Smooth muscle cell (in vitro differentiated cells): ENCODE results near the gene LGALS3. TPM values are rescaled to one million over a fixed set of nuclear protein-coding genes. Genes with fewer than 3 reads are reported as not detected.

Source experiments
- DNase-seq: peaks from one replicate; lab custom pipeline; 2025; ENCODE audit not compliant: unreplicated experiment; lab: John Stamatoyannopoulos, UW
- H2AFZ ChIP-seq: fragments of 200-600 bp; sonication (generic); 2 replicates; pipeline ENCODE4 v1.6.0; 2016; ENCODE audit warnings: antibody characterized with exemption, low read depth, mild to moderate bottlenecking
- H3F3A ChIP-seq: fragments of 200-600 bp; sonication (generic); 2 replicates; pipeline ENCODE4 v1.6.0; 2017; ENCODE audit warnings: antibody characterized with exemption, low read depth
- H3K27ac ChIP-seq: fragments of 200-600 bp; sonication (generic); 2 replicates; pipeline ENCODE4 v1.5.1; 2016; ENCODE audit warnings: low read depth, mild to moderate bottlenecking
- H3K27me3 ChIP-seq: fragments of 200-600 bp; sonication (generic); 2 replicates; pipeline ENCODE4 v1.6.1; 2016; ENCODE audit warnings: low read depth, mild to moderate bottlenecking
- H3K36me3 ChIP-seq: fragments of 200-600 bp; sonication (generic); 2 replicates; pipeline ENCODE4 v1.5.1; 2016; ENCODE audit warnings: low read depth
- H3K4me1 ChIP-seq: fragments of 200-600 bp; sonication (generic); 2 replicates; pipeline ENCODE4 v1.5.1; 2016; ENCODE audit warnings: low read depth
- H3K4me2 ChIP-seq: fragments of 200-600 bp; sonication (generic); 2 replicates; pipeline ENCODE4 v1.6.0; 2016; ENCODE audit warnings: mild to moderate bottlenecking
- H3K4me3 ChIP-seq: fragments of 200-600 bp; sonication (generic); 2 replicates; pipeline ENCODE4 v1.5.1; 2016; ENCODE audit warnings: mild to moderate bottlenecking
- H3K79me2 ChIP-seq: fragments of 200-600 bp; sonication (generic); 2 replicates; pipeline ENCODE4 v1.6.0; 2016; ENCODE audit warnings: low read depth, mild to moderate bottlenecking
- H3K9ac ChIP-seq: fragments of 200-600 bp; sonication (generic); 2 replicates; pipeline ENCODE4 v1.6.0; 2016; ENCODE audit warnings: low read depth
- H3K9me3 ChIP-seq: fragments of 200-600 bp; sonication (generic); replicated peaks from 2 replicates; pipeline ENCODE4 v1.5.1; 2016; ENCODE audit warnings: low read depth
- H4K20me1 ChIP-seq: fragments of 200-600 bp; sonication (generic); 2 replicates; pipeline ENCODE4 v1.6.0; 2016; ENCODE audit warnings: low read depth
- WGBS: methylation state at CpG from one replicate; pipeline ENCODE4 v1.1.7; 2016; ENCODE audit warnings: low lambda C conversion rate; 5-methylcytosine and 5-hydroxymethylcytosine counted together
- polyA plus RNA-seq: library from polyadenylated mRNA; unstranded; fragments of >200 nt; fragmentation: Nextera tagmentation; extraction: Ambion mirVana; gene quantifications from 2 replicates; pipeline ENCODE4 v1.2.1, GENCODE V29; 2016
- total RNA-seq: library from RNA; depleted of rRNA; stranded (reverse); fragments of >200 nt; gene quantifications from 2 replicates; pipeline ENCODE4 v1.2.3, GENCODE V29; 2014
- TF ChIP-seq, protein P1 (sequence below): fragments of 200-600 bp; sonication (generic); IDR thresholded peaks from 2 replicates; pipeline ENCODE4 v1.5.1; 2017; ENCODE audit warnings: borderline replicate concordance, mild to moderate bottlenecking, antibody characterized with exemption; ENCODE audit not compliant: insufficient read depth, poor library complexity, severe bottlenecking

The LGALS3 gene
- total and polyA plus RNA-seq, 2 experiments from 2014 or later: 170 to 201 TPM

- peak overlapping the region; percentile 84 for H3K9ac ChIP-seq
- H3F3A ChIP-seq: peaks cover 28% of the 10 kb centered on the region
- no peak for DNase-seq
- WGBS: 3% methylated on average over 7 of the region's 7 CpGs
- H3K4me3 ChIP-seq: no peak overlapping the region
- H3K4me1 ChIP-seq: peaks cover 24% of the 10 kb centered on the region
- H2AFZ ChIP-seq: no peak overlapping the region
- H3K9me3 ChIP-seq: no peaks in the 10 kb centered on the region
- H3K27me3 ChIP-seq: no peaks in the 10 kb centered on the region
- H3K27ac ChIP-seq: peak overlapping the region; percentile 98
- TF ChIP-seq, protein P1, sequence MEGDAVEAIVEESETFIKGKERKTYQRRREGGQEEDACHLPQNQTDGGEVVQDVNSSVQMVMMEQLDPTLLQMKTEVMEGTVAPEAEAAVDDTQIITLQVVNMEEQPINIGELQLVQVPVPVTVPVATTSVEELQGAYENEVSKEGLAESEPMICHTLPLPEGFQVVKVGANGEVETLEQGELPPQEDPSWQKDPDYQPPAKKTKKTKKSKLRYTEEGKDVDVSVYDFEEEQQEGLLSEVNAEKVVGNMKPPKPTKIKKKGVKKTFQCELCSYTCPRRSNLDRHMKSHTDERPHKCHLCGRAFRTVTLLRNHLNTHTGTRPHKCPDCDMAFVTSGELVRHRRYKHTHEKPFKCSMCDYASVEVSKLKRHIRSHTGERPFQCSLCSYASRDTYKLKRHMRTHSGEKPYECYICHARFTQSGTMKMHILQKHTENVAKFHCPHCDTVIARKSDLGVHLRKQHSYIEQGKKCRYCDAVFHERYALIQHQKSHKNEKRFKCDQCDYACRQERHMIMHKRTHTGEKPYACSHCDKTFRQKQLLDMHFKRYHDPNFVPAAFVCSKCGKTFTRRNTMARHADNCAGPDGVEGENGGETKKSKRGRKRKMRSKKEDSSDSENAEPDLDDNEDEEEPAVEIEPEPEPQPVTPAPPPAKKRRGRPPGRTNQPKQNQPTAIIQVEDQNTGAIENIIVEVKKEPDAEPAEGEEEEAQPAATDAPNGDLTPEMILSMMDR: no peak
- H3K79me2 ChIP-seq: no peaks in the 10 kb centered on the region
- peak overlapping the region; percentile 67 for H3K4me2 ChIP-seq
- H3K36me3 ChIP-seq: no peaks in the 10 kb centered on the region
- no peaks in the 10 kb centered on the region for H4K20me1 ChIP-seq
These were observed 26.9 kb upstream of the LGALS3 start for GRCh38 chr14:55102141-55102621.

DNA sequence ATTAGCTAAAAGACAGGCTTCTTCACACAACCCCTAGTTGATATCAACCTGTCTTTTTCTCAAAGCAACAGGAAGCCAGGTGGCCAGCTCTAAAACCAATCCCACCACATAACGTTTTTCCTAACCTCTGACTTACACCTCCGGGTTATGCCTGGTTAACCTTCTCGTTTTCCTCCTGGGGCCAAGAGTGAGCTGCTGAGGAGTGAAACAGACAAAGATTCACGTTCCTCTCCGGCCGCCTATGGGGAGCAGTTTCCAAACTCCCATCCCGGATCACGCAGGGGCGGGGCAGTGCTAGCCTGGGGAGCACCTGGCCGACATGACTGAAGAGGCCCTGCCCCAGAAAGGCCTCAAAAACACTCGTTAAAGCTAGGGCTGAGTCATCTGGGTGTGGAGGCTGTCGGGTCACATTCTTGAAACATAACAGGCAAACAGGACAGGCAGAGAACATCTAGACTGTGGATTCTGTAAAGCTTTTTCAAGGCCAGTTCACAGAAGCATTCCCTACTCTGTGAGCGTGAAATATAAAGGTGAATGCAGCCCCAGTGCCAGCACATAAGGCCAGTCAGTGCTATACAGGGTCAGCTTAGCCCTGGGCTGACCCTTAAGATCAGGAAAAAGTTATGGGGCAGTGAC, 25.9 kb upstream of the LGALS3 start:
- Histone ChIP-seq H3K27me3 (no peaks in the 10 kb centered on the region), H3K9me3 (no peaks in the 10 kb centered on the region), H3K4me2 (peak overlapping the region; percentile 67), H3K27ac (peak overlapping the region; percentile 98), H3K36me3 (no peaks in the 10 kb centered on the region), H3K79me2 (no peaks in the 10 kb centered on the region), H3K9ac (peak overlapping the region; percentile 84), H2AFZ (peak overlapping the region; percentile 51), H3K4me1 (peaks cover 29% of the 10 kb centered on the region), H3F3A (peaks cover 28% of the 10 kb centered on the region), H4K20me1 (no peaks in the 10 kb centered on the region), H3K4me3 (no peak overlapping the region)
- DNase-seq: peak; percentile 15
- 6% methylated on average over 13 of the region's 13 CpGs for WGBS
- TF ChIP-seq, protein P1: no peak

GRCh38 chr14:55103971-55104954, 24.8 kb upstream of the LGALS3 start:
- TF ChIP-seq, protein P1: no peak
- Histone ChIP-seq H3K79me2 (no peaks in the 10 kb centered on the region), H3K27ac (peak overlapping the region; percentile 98), H4K20me1 (no peaks in the 10 kb centered on the region), H3K9ac (peak overlapping the region; percentile 84), H3K36me3 (no peaks in the 10 kb centered on the region), H3K4me2 (peak overlapping the region; percentile 67), H3F3A (peaks cover 28% of the 10 kb centered on the region), H3K9me3 (no peaks in the 10 kb centered on the region), H3K4me1 (peaks cover 29% of the 10 kb centered on the region), H3K27me3 (no peaks in the 10 kb centered on the region), H2AFZ (no peak overlapping the region), H3K4me3 (no peak overlapping the region)
- 86% methylated on average over 6 of the region's 6 CpGs for WGBS
- DNase-seq: no peak
